GM23338 (cell line): Measurements from ENCODE around the gene IFIT1B.

Experiments used
- CREB1 ChIP-seq: fragments of 250-450 bp; sonication (Bioruptor Pico); IDR thresholded peaks from 2 replicates; pipeline ENCODE4 v1.5.0; 2020; ENCODE audit warnings: low read depth, mild to moderate bottlenecking, moderate library complexity
- CTCF ChIP-seq, 2 experiments: fragments of 200-600 bp in 1 of 2; sonication (generic) in 1 of 2; conservative IDR thresholded peaks; 2 replicates each; pipeline versions ENCODE4 v1.5.1 to v1.6.1; 2016 to 2017; ENCODE audit warnings: antibody characterized with exemption in 2 of 2, low read depth in 2 of 2, mild to moderate bottlenecking in 2 of 2, moderate library complexity in 1 of 2
- ETS1 ChIP-seq: IDR thresholded peaks from 2 replicates; pipeline ENCODE4 v1.6.1; 2016; ENCODE audit warnings: antibody characterized with exemption
- EZH2 ChIP-seq: fragments of 200-600 bp; sonication (generic); IDR thresholded peaks from one replicate; pipeline ENCODE4 v1.8.0; 2017; ENCODE audit warnings: antibody characterized with exemption, mild to moderate bottlenecking, low read depth; ENCODE audit not compliant: unreplicated experiment
- POLR2AphosphoS5 ChIP-seq: IDR thresholded peaks from 2 replicates; pipeline ENCODE4 v1.6.1; 2016; ENCODE audit warnings: antibody characterized with exemption, low read depth
- TF ChIP-seq, protein P1 (sequence below): IDR thresholded peaks from one replicate; pipeline ENCODE4 v1.6.1; 2018; ENCODE audit warnings: antibody characterized with exemption; ENCODE audit not compliant: unreplicated experiment

- TF ChIP-seq CTCF (conservative IDR thresholded peaks at IDR 0.05; ENCODE audit: low read depth in 2 of 2) = no peak
- TF ChIP-seq, protein P1, sequence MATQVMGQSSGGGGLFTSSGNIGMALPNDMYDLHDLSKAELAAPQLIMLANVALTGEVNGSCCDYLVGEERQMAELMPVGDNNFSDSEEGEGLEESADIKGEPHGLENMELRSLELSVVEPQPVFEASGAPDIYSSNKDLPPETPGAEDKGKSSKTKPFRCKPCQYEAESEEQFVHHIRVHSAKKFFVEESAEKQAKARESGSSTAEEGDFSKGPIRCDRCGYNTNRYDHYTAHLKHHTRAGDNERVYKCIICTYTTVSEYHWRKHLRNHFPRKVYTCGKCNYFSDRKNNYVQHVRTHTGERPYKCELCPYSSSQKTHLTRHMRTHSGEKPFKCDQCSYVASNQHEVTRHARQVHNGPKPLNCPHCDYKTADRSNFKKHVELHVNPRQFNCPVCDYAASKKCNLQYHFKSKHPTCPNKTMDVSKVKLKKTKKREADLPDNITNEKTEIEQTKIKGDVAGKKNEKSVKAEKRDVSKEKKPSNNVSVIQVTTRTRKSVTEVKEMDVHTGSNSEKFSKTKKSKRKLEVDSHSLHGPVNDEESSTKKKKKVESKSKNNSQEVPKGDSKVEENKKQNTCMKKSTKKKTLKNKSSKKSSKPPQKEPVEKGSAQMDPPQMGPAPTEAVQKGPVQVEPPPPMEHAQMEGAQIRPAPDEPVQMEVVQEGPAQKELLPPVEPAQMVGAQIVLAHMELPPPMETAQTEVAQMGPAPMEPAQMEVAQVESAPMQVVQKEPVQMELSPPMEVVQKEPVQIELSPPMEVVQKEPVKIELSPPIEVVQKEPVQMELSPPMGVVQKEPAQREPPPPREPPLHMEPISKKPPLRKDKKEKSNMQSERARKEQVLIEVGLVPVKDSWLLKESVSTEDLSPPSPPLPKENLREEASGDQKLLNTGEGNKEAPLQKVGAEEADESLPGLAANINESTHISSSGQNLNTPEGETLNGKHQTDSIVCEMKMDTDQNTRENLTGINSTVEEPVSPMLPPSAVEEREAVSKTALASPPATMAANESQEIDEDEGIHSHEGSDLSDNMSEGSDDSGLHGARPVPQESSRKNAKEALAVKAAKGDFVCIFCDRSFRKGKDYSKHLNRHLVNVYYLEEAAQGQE = no peak
- no peak for TF ChIP-seq EZH2
- TF ChIP-seq POLR2AphosphoS5 = no peak
- no peak for TF ChIP-seq CREB1
- no peak for TF ChIP-seq ETS1
These were observed 10.3 kb upstream of the IFIT1B start for GRCh38 chr10:89367529-89367928.
